Left kidney (tissue), 2 donors: ENCODE measurements around the gene KLF11. TPM values are rescaled to one million over a fixed set of nuclear protein-coding genes. Genes with fewer than 3 reads are reported as not detected.
A peak's percentile ranks its signal among the peaks of the same experiment; 100 is the strongest.

Experiments
- DNase-seq: peaks from one replicate; pipeline ENCODE4 v3.0.0-alpha.2; 2013
- polyA plus RNA-seq: library from polyadenylated mRNA; unstranded; fragments of 120-200 nt; gene quantifications from one replicate; pipeline ENCODE4 v1.2.1, GENCODE V29; 2013; ENCODE audit not compliant: insufficient read length

The KLF11 gene
- polyA plus RNA-seq, 1 donor = 23.6 TPM

DNA sequence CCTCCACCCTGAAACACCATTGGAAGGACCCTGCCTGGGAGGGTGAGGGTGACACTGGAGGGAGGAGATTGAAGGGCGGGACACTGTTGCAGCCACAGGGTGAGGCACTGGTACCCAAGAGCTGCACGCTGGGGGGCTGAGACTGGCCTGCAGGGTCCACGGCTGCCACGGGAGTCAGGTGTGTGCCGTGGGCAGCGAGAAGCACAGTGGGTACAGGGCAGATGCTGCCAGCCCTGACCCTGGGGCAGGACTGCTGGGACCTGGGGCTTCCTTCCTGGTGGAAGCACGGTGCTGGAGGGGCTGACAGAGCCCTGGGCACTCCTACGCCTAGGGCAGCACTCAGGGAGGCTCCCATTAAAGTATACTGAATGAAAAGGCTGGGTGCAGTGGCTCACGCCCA is 20.2 kb downstream of the KLF11 start:
- no peak for DNase-seq

DNA sequence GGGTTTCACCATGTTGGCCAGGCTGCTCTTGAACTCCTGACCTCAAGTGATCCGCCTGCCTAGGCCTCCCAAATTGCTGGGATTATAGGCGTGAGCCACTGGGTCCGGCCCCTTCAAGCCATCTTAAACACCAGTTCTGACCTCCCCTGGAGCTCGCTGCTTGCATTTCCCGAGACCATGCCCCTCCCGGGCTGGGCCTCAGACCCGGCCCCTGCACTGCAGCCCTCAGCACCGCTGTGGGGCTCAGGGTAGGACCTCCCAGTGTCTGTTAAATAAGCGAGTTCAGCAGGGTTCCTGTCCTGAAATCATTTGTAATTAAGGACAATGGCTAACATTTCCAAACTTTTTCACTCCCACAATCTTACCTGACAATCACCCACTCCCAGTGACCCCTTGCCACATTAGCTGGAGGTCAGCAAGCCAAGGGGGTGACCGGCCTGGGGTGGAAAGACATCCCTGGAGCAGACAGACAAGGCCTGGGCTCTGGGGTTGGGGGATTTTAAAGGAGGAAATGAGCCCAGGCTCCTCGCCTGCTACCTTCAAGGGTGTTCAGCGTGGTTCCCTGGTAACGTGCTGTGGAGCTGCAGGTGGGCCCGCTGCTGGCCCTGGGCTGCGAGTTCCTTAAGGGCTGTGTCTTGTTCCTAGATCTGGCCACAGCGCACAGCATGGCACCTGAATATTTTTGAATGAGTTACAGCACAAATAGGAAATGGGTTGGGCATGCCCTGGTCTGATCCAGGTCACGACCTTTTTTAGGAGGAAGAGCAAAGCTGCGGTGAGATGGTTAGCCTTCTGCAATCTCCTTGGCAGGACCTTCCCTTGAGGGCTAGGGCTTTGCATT is 21.8 kb downstream of the KLF11 start:
- DNase-seq = no peak

DNA sequence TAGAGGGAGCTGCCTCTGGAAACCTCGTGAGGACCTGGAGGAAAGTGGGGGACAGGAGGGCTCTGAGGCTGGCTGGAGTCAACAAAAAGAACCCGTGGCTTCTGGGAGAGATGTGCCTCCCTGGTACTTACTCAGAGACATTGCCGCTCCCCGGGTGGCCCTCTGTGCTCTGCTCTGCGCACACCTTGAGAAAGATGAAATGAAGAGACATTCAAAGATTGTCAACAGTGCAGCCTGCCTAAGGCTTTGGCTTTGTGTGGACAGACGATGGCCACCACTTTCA is 22.4 kb downstream of the KLF11 start:
- no peak for DNase-seq

DNA sequence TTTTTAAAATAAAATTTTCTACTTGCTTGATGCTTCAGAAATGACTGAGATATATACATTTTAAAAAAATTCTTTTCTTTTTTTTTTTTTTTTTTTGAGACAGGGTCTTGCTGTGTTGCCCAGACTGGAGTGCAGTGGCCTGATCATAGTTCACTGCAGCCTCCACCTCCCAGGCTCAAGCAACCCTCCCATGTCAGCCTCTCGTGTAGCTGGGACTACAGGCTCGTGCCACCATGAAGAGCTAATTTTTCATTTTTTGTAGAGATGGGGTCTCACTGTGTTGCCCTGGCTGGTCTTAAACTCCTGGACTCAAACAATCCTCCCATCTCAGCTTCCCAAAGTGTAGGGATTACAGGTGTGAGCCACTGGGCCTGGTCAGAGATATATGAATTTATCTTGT is 24.0 kb downstream of the KLF11 start:
- DNase-seq = no peak

DNA sequence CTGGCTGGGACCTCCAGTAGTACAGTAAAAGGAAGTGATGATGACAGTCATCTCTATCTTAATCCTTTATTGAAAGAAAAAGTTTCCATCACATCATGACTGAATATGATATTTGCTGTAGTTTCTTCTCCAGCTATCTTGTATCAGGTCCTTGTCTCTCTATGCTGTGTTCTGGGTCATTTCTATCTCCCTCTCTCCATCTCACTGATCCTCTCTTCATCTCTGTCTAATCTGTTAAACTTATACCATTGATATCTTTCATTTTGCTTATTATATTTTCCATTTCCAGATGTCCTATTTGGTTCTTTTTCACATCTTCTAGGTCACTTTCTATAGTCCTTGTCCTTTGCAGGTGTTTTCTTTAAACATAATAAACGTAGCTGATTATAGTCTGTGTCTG is 24.5 kb downstream of the KLF11 start:
- no peak for DNase-seq

DNA sequence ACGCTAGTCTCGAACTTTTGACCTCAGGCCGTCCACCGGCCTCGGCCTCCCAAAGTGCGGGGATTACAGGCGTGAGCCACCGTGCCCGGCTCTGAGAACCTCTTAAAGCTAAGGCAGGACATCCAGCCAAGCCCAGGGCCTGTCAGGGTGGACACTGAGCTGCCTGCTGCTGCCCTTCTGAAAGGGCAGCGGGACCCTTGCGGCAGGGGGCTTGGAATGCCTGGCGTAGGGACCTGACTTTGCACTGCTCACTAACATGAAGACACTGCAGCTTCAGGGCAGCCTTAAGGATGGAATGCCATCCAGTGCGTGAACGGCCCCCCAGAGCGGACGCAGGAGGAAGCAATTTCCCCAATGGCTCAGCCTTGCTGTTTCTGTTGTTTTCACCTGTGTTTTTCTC is 27.8 kb downstream of the KLF11 start:
- no peak for DNase-seq

DNA sequence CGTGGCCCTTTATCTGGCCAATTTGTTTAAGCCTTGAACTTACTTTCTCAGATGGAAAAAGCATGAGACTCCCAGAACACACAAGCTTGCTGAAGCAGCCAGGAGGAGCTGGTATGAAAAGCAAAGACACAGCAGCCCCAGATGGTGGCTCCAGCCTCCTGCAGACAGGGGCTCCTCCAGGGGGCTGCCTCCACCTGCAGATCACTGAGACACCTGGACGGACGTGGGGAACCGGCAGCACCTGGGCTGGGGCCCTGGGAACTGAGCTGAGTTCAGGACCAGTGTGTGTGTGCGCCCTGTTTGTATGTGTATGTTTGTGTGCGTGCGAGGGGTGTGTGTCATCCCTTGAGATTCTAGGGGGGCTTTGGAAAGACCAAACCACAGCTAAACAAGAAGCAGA is 28.2 kb downstream of the KLF11 start:
- no peak for DNase-seq

DNA sequence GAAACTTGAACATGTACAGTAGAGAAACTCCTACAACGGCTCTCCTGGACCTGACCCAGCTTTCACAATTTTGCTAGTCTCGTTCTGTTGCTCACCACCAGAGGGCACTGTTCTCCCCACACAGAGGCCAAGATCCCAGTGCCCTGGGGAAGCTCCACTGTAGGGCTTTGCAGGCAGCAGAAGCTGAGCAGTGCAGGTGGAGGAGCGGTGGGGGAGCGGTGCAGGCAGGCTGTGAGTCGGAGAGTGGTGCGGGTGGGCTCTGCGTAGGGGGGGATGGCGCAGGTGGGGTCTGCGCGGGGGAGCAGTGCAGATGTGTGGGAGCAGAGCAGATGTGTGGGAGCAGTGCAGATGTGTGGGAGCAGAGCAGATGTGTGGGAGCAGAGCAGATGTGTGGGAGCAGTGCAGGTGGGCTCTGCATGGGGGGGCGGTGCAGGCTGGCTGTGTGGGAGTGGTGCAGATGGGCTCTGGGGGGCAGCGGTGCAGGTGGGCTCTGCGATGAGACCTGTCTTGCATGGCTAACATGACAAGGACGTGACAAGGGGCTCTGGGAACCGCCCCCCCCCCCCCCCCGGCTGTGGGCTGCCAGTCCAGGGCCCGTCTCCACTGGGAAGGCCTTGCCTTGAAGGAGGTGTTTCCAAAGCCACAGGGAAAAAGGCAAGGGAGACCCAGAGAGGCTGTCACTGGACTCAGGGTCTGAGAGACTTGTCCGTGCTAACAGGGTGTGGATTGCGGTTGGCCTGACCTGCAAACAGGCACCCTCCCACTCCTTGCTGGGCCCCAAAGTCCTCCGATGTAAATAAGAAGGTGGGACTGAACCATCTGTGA is 29.5 kb downstream of the KLF11 start:
- DNase-seq = peak; percentile 87

DNA sequence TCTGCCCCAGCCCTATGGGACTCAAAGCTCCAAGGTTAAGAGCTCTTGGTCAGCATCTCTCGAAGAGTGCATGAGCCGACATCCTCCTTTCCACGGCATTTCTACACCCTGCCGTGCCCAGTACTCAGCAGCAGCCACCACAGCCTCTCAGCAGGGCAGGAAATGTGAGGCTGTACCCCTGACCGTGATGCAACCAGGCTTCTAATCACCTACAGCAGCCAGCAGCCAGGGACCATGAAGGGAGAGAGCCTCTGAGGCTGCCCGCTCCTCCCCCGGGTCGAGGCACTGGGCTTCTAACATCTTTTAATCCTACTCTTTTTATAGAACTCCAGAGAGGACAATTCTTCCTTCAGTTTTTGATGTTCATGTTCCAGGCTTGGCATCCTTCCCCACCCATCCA is 30.4 kb downstream of the KLF11 start:
- no peak for DNase-seq

DNA sequence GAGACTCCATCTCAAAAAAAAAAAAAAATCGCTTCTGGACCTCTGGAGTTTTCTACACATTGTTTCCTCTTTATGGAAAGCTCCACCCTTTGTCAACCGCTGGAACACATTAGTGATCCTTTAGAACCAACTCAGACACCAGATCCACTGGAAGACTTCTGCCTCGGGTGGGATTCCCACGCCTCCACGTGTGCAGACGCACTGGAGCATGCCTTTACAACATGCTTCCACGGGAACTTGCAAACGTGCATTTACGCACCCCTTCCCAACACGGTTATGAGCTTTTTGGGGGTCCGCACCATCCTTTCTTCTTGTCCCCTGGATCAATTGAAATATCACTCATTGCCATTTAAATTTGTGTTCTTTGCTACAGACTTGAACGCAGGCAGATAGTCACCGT is 31.8 kb downstream of the KLF11 start:
- no peak for DNase-seq

DNA sequence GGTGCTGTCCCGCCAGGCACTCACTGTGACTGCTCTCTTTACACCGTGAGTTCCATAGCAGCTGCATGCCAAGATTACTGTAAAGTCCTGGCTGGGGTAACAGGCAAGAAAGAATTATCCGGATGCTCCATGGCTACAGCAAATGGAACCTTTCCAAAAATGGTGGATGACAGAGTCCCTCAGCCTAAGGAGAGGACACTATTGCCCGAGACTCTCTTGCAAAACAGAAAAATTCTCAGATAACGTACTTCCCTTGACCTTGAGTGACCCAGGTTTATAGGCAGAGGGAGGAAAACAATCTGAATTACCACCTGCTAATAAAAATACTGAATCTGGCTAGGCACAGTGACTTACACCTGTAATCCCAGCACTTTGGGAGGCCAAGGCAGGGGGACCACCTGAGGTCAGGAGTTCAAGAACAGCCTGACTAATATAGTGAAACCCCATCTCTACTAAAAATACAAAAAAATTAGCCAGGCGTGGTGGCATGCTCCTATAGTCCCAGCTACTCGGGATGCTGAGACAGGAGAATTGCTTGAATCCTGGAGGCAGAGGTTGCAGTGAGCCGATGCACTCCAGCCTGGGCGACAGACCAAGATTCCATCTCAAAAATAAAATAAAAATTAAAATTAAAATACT is 32.3 kb downstream of the KLF11 start:
- DNase-seq = no peak

DNA sequence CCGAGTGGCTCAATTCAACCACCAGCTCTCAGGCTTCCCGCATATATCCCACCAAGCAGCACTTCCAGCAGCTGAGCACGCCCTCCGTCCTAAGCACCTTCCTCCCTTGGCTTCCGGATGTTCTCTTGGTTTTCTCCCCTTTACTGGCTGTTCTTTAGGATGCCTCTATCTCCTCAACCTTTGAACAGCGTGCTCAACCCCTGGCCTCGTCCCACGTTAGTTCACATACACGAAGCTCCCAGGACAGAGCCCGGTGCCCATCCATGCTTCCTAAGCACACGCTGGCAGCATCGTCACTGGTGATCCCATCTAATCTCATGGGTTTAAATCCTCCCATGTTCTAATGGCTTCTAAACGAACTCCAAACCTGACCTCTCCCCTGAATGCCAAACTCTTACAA is 33.2 kb downstream of the KLF11 start:
- no peak for DNase-seq

DNA sequence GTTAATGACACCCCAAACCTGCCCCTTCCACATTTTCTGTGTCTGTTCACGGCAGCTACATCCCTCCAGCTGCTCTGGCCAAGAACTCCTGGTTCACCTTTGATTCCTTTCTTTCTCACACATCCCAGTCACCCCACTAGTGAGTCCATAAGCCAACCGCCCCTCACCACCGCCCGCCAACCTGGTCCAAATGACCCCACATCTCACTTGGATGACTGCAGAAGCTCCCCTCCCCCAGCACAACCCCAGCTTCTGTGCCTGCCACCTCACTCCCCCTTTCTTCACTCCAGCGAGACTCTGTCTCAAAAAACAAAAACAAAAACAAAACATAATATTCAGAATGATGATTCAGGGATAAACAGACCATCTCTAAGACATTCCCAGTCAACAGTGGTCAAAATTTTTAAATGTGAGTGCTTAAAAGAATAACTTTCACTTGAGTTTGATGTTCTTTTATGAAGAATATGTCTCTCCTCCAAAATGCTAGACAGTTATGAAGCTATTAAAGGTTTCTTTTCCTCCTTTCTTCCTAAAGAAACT is 33.7 kb downstream of the KLF11 start:
- DNase-seq = no peak

DNA sequence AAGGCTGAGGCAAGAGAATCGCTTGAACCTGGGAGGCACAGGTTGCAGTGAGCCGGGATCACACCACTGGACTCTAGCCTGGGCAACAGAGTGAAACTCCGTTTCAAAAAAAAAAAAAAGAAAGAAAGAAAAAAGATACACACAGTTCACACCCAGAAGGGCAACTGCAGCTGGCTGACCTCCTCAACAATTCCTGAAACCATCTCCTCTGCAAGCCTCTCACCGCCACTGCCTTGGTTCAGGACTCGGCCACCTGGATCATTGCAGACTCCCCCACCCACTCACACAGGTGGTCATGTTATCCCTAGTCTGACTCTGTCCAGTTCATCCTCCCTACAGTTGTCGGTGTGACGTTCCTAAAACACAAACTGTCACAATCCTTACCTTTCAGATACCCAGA is 34.7 kb downstream of the KLF11 start:
- DNase-seq = no peak

DNA sequence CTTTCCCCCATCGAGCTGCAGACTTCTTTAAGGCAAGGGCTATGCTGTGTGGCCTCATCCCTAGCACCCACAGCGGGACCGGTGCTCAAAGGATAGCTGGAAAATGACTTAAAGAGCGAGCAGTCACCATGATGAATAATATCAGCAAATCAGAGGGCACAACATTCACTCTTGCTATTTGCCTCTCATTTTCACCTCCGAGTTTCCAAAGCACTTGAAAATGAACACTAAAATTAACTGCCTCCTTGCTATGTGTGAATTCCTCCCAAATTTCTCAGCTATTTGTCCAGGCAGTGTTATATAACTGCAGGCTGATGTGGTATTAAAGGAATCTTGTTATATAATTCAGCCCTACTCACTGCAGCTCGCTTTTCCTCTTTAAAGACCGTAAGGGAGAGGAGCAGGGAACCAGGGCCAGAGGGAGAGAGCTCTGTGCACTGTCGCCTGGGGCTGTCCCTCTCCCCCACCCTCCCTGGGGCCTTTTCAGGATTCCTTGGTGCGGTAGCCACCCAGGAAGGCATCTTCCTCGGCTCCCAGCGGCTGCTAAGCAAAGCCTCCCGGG is 35.4 kb downstream of the KLF11 start:
- no peak for DNase-seq

DNA sequence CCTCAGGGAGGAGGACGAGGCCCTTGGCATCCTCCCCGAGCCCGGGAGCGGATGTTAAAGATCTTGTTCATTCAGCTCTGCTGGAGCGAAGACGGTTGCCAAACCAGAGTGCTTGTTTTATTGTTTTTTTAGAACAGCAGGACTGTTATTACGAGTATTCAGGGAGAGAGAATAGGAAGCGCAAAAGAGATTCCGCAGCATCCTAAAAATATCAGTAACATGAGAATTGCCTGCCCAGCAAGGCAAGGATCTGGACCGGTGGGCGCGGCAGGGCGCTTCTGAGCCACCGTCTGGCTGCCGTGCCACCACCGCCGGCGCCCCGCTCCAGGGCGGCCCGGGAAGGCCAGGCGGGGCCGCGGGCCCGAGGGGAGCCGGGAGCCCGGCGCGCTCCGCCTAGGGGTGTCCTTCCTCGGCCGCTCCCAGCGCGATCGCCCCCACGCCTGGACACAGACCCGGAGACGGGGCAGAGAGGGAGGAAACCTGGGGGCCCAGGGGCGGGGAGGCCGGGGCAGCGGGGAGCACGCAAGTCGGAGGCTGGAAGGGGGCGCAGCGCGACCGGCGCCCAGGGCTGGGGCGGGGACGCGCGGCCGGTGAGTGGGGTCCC is 36.0 kb downstream of the KLF11 start:
- no peak for DNase-seq

DNA sequence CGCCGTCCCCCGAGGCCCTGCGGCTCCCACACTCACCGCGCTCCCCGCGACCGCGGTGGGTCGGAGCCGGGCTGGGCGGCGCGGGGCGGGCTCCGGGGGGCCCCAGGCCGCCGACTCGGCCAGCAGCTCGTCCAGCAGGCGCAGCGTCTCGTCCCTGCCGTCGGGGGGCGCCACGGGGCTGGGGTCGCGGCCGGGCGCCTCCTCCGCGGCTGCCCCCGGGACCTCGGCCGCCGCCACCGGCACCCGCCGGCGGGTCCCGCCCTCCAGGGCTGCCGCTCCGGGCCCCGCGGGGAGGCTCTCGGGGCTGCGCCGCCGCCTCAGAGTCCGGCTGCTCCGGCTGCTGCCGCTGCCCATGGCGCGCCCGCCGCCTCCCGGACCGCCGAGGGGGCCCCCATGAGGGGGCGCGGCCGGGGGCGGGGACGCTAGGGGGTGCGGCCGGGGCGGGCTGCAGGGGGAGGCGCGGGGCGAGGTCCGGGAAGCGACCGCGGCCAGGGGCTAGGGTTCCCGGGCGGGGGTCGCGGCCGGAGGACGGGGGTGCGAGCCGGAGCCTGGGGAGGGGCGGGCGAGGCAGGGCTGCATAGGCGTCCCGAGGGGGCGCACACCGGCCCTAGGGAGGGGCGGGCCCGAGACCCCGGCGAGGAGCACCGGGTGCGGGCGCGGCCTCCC is 36.7 kb downstream of the KLF11 start, which contains the start of gene CYS1:
Gene CYS1 (minus strand): TSS at position 542 of the 666 bp plus-strand sequence. CDS start 188 bp downstream, at position 354.
- DNase-seq = no peak

DNA sequence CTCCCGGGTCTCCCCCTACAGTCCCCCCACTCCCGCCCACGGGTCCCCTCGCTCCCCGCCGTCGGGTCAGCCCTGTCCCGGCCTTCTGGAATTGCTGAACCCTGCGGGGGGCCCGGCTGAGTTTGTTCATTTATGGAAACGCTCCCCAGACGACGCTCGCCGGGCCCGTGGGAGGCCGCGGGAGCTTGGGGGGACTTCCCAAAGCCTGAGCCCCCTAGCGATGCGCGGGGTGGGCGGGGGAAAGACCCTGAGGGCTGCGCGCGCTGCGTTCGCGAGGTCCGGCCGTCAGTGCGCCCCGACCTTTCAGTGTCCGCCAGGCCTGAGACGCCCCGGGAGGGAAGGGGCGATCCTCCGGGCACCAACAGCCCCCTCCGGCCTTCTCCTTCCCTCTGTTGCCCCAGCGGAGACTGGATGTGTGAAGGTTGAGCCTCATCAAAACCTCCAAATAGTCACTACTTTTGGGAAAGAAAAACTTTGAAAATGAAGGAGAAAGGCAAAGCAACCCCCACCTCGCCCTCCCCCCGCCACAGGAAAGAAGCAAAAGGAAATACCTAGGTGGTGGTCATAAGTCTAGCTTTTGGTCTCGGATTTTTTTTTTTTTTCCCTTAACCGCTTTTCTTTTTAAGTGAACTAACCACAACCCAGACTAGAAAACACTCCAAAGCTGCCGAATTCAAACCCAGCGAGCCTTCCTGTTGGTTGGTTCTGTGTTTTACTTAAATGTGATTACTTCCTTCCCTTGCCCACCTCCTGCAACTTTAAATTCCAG is 37.4 kb downstream of the KLF11 start:
- no peak for DNase-seq

DNA sequence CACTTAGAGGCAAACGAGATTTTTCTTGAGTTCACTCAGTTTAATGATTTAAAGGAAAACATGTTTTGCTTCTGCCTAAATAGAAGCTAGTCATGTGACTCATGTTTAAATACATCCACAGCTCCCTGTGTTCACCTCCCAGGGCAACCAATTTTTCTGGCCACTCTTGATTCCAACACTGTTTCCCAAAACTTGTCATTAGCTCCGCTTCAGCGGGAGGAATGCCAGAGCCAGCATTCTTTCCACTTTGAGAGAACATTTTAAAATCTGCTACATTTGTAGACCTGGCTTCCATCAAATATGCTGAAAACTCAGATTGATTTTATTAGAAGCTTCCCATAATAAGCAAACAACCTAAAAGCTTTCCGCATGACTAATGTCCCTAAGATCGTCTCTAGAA is 39.7 kb downstream of the KLF11 start:
- no peak for DNase-seq

DNA sequence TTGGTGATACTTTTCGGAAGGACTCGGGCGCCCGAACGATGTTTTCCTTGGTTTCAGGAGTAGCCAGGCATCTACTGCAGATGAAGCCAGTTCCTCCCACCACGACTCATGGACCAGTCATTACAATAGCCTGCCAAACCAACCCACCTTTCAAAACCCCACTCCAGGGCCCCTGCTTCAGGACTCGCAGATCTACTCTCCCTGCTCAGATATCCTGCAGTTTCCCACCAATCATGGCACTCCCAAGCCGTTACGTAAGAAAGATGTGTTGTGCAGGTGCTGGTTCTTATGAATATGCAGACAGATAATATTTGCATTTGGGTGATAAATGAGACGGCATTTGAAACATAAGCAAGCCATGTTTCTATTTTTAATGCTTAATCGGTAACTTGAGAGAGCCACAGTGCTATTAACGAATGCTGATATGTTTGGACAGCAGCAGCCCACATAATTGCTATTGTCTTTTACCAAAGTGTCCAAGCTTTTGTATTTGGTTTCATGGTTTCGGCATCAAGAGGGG is 40.4 kb downstream of the KLF11 start:
- no peak for DNase-seq
